ENCODE measurements around the gene DYNLRB1.

DYNLRB1 gene

GRCh38 chr20:34534391-34535165, 18.4 kb downstream of the DYNLRB1 start:
- no peak for DNase-seq (ENCODE audit: low read depth)

DNA sequence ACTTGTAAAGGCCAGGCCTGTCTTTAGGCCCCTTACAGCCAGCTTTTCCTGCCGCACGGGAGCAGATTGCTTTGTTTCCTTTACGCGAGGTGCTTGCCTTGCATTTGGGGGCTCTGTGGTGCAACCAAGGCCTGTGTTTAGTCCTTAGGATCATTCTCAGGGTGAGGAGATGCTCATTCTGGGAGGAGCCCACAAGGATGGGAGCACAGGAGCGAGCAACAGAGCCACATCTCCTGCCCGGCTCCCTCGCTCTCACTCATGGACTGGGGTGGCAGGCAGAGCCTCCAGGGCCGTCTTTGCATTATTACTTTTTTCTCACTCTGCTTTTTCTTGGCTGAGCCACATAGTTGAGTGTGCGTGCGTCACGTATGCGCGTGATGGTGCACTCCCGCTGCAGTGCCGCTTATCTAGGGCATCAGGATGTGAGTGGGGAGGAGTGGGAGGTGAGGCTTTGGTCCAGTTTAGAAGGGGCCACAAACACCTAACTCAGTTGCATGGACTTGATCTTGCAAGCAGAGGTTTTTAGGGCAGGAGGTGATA, 19.1 kb downstream of the DYNLRB1 start:
- no peak for DNase-seq (ENCODE audit: low read depth)

- DNase-seq (ENCODE audit: low read depth), result no peak
Measured at GRCh38 chr20:34535857-34536256, 19.6 kb downstream of the DYNLRB1 start.

DNA sequence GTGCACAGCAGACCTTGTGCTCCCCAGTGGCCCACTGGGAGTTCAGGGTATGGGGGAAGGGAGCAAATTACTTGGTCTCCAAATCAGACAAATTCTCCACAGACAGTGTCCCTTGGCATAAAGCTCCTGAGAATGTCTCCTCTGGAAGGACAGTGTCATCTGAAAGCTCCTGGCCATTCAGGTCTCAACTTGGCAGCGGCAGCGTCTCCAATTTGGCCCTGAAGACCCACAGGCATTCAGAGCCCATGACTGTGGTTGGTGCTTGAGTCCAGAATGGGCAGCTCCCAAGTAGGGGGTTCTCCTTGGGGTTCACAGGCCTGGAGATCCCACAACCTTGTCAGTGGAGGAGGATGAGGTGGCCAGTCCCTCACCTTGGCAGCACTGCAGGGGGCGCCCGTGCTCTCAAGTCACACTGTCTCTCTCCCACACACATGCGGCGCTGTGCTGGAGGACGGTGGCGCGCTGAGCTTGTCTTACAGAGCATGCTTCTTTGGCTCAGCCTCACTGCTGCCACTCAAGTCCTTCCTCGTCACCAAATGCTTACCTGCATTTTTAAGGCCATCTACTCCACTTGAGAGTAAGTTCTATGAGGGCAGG, 20.7 kb downstream of the DYNLRB1 start:
- DNase-seq (ENCODE audit: low read depth), result peak; percentile 39

DNA sequence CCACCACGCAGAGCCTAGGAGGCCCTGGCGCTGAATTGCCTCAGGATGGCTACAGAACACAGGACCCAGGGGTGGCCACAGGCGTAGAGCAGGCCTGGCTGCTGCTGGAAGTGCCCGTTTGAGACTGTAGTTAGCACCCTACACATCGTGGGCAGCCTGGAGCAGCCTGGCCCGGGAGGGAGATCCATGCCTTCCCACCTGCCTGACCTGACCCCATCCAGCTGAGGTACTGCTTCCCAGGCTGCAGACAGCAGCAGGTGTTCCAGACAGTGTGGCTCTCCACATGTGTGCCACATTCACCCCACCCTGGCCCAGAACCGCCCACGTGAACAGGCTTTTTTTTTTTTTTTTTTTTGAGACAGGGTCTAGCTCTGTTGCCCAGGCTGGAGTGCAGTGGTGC, 21.4 kb downstream of the DYNLRB1 start:
- DNase-seq (ENCODE audit: low read depth), result no peak

DNA sequence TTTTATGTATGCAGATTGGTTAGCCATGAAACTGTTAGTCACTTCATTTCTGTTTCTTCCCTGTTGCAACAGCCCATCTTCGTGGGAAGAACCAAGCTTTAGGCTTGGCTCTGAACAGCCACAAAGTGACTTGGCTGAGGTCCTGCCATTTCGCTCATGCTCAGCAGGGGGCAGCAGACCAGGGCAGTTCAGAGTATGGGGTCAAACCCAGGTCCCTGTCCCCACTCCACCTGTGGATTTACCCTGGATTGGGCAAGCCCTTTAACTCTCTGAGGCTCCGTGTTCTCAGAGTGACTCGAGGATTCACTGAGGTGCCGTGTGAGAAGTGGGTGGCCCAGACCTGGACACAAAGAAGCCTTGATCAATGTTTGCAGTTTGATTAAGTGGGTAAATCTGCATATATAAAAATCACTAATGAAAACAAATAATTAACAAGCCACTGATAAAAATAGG, 22.5 kb downstream of the DYNLRB1 start:
- peak; percentile 67 for DNase-seq (ENCODE audit: low read depth)

DNA sequence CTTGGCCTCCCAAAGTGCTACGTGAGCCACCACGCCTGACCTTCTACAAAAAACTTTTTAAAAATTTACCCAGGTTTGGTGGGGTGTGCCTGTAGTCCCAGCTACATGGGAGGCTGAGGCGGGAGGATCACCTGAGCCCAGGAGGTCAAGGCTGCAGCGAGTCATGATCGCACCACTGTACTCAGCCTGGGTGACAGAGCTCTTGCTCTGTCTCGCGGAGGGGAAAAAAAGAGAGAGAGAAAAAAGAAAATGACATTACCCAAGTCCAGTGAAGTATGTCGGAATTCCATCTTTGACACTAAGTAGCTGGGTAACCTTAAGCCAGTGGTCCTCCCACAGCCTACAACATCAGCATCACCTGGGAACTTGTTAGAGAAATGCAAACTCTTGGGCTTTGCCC, 23.5 kb downstream of the DYNLRB1 start:
- DNase-seq (ENCODE audit: low read depth), result no peak

- no peak for DNase-seq (ENCODE audit: low read depth)
Measured at GRCh38 chr20:34540596-34541263, 24.5 kb downstream of the DYNLRB1 start.

- no peak for DNase-seq (ENCODE audit: low read depth)
Measured at GRCh38 chr20:34541264-34541901, 25.2 kb downstream of the DYNLRB1 start.

DNA sequence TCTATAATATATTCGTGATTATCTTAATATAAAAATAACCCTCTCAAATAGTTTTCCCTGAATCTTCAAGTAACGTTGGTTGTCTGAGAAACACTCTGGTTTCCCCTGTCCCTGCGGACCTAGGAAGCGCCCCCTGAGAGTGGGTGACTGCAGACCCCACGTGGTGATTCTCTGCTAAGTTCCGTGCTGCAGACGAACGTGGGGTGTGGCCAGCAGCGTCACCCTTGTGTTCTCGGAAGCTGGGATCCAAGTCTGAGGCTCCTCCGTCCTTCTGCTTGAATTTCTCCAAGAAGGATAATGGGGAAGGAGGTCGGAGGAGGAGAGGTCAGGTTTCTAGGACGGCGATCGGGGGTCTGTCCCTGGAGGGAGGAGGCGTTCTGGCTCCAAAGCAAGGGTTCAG, 25.7 kb downstream of the DYNLRB1 start:
- DNase-seq (ENCODE audit: low read depth), result no peak

DNA sequence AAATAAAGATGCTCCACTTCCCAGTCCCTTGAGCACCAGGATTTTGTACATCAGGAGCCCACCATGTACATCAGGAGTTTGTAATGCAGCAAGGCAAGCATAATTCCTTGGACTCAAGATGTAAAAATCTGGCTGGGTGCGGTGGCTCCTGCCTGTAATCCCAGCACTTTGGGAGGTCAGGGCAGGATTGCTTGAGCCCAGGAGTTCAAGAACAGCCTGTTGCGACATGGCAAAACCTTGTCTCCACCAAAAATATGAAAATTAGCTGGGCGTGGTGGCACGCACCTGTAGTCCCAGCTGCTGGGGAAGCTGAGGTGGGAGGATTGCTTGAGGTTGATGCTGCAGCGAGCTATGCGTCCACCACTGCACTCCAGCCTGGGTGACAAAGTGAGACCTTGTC, 26.2 kb downstream of the DYNLRB1 start:
- no peak for DNase-seq (ENCODE audit: low read depth)

GRCh38 chr20:34543463-34544056, 27.3 kb downstream of the DYNLRB1 start:
- no peak for DNase-seq (ENCODE audit: low read depth)

DNA sequence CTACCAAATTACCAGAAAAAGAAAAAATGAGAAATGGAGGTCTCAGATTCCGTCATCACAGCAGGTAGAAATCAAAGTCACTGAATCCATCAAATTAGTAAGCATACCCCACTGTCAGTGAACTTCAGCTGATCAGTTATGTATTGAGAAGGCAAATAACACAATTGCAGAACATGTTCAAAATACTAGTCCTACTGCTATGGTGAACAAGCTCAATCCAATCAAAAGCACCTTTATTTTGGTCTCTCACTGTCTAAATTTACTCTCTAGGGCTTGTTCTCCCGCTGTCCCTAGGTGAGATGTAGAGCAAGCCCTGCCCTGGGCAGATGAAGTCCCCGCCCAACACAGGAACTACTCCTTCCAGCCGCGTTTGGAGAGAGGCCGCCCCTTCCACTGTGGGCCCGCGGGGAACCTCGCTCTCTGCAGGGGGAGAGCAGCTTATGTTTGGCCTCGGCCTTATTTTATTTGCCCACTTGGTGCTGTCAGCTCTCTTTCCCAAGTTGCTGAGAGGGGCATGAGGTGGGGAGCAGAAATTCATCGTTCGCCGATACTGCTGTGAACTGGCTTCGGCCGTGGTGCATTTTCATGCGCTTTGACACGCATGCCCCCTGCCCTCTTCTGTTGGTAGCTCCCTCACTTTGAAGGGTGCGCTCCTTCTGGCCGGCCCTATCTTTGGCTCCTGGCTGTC, 28.0 kb downstream of the DYNLRB1 start:
- no peak for DNase-seq (ENCODE audit: low read depth)

GRCh38 chr20:34546751-34547181, 30.5 kb downstream of the DYNLRB1 start:
- DNase-seq (ENCODE audit: low read depth), result no peak

- DNase-seq (ENCODE audit: low read depth), result no peak
Measured at GRCh38 chr20:34547844-34548613, 31.8 kb downstream of the DYNLRB1 start.

DNA sequence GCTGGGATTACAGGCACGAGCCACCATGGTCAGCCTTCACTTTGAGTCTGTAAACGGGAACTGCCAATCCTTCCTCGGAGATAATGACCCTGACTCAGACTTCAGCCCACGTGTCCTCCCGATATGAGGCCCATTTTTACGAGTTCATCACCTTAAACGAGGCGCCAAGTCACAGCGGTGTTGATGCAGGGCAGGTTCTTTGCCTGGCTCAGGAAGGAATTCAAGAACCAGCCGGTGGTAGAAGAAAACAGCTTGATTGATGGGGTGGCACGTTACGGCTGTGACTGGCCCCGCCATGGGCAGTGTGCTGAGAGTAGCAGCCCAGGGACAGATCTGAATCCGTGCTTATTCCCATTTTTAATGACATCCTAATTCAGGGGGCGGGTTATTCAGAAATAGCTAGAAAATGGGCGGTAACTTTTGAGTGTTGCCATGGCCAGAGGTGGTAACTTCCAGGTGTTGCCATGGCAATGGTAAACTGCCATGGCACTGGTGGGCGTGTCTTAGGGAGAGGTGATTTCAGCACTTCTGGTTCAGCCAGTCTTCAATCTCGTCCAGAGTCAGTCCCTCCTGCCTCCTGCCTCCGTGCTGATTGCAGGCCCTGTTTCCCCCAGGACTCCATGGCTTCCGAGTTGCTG, 33.2 kb downstream of the DYNLRB1 start:
- peak; percentile 63 for DNase-seq (ENCODE audit: low read depth)

GRCh38 chr20:34549929-34550305, 33.7 kb downstream of the DYNLRB1 start:
- no peak for DNase-seq (ENCODE audit: low read depth)

- DNase-seq (ENCODE audit: low read depth), result no peak
Measured at GRCh38 chr20:34552569-34552968, 36.3 kb downstream of the DYNLRB1 start.

- no peak for DNase-seq (ENCODE audit: low read depth)
Measured at GRCh38 chr20:34553366-34553867, 37.2 kb downstream of the DYNLRB1 start.

DNA sequence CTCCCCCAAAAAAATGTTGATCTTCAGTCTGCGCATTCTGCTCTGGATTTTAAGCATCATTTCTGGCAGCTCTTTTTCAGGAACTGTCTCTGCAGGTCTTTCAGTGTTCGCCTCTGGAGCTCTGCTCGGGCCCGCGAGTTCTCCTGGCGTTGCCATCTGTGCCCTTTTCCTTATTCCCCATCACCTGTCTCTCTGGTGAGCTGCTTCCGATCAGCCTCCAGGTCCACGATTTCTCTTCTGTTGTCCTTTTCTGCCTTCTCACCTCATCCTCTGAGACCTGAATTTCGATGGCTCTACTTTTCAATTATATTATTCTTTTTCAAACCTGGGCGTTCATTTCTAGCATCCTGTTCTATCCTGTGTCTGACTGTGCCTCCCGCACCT, 41.7 kb downstream of the DYNLRB1 start:
- DNase-seq (ENCODE audit: low read depth), result no peak

Data from amniotic epithelial cell (primary cell).